HepG2 (cell line): ENCODE measurements around the gene CD276. TPM values are rescaled to one million over a fixed set of nuclear protein-coding genes. Genes with fewer than 3 reads are reported as not detected.

Experiments
- ARNT ChIP-seq: fragments of 450-650 bp; IDR thresholded peaks from 2 replicates; pipeline ENCODE4 v1.6.1; 2017
- BRD4 ChIP-seq: sonication (generic); formaldehyde crosslinking; IDR thresholded peaks from 2 replicates; pipeline ENCODE4 v1.4.0; 2020; ENCODE audit warnings: missing genetic modification reagents
- PAX8 ChIP-seq: sonication (generic); formaldehyde crosslinking; IDR thresholded peaks from 2 replicates; pipeline ENCODE4 v1.8.0; 2022; ENCODE audit warnings: mild to moderate bottlenecking, missing genetic modification reagents, borderline replicate concordance
- PRPF4 ChIP-seq: fragments of 200-400 bp; formaldehyde crosslinking; IDR thresholded peaks from 2 replicates; pipeline ENCODE4 v1.6.1; 2016; ENCODE audit warnings: low read length, low read depth; ENCODE audit not compliant: poor library complexity, severe bottlenecking
- RFXAP ChIP-seq: sonication (generic); formaldehyde crosslinking; IDR thresholded peaks from 2 replicates; pipeline ENCODE4 v1.4.0; 2020; ENCODE audit warnings: missing genetic modification reagents, borderline replicate concordance
- ZBED4 ChIP-seq: sonication (generic); formaldehyde crosslinking; IDR thresholded peaks from 2 replicates; pipeline ENCODE4 v1.4.0; 2020; ENCODE audit warnings: missing genetic modification reagents, borderline replicate concordance
- ZBTB2 ChIP-seq: sonication (generic); formaldehyde crosslinking; IDR thresholded peaks from 2 replicates; pipeline ENCODE4 v1.8.0; 2022; ENCODE audit warnings: low read depth, missing genetic modification reagents
- ZNF124 ChIP-seq: sonication (generic); formaldehyde crosslinking; IDR thresholded peaks from 2 replicates; pipeline ENCODE4 v1.4.0; 2020; ENCODE audit warnings: missing genetic modification reagents
- ZNF451 ChIP-seq: sonication (generic); formaldehyde crosslinking; IDR thresholded peaks from 2 replicates; pipeline ENCODE4 v1.5.0; 2020; ENCODE audit warnings: mild to moderate bottlenecking, missing genetic modification reagents
- ZNF557 ChIP-seq: sonication (generic); formaldehyde crosslinking; IDR thresholded peaks from 2 replicates; pipeline ENCODE4 v1.4.0; 2020; ENCODE audit warnings: missing genetic modification reagents
- ZNF652 ChIP-seq: IDR thresholded peaks from 2 replicates; pipeline ENCODE4 v1.6.1; 2016; ENCODE audit warnings: low read depth, borderline replicate concordance
- ZZZ3 ChIP-seq: sonication (generic); formaldehyde crosslinking; IDR thresholded peaks from 2 replicates; pipeline ENCODE4 v1.4.0; 2020; ENCODE audit warnings: missing genetic modification reagents, mild to moderate bottlenecking, borderline replicate concordance
- polyA plus RNA-seq, 8 experiments: library from polyadenylated mRNA; depleted of rRNA in 3 of 8; stranded (reverse) in 7 of 8; unstranded in 1 of 8; fragments of >200 nt; fragmentation: Illumina TruSeq in 4 of 8; extraction: Trizol in 4 of 8; gene quantifications; 2 replicates each; pipeline versions ENCODE4 v1.2.1 to v1.2.3, GENCODE V29; 2011 to 2016; ENCODE audit warnings: low read depth in 4 of 8, missing spikeins in 1 of 8, mixed read lengths in 1 of 8; ENCODE audit not compliant: insufficient read depth in 1 of 8
- total RNA-seq, 5 experiments: library from RNA; depleted of rRNA; stranded (reverse); fragments of >200 nt; fragmentation: Illumina TruSeq; extraction: Trizol; gene quantifications; 2 replicates each; pipeline ENCODE4 v1.2.3, GENCODE V29; 2016; ENCODE audit warnings: low read depth in 1 of 5
- TF ChIP-seq, protein P1 (sequence below): sonication (generic); formaldehyde crosslinking; IDR thresholded peaks from 2 replicates; pipeline ENCODE4 v1.5.0; 2020; ENCODE audit warnings: mild to moderate bottlenecking, missing genetic modification reagents, borderline replicate concordance

CD276 gene
- total and polyA plus RNA-seq, 2 of the 13 experiments (the other 11 are each of a cell fraction or from before 2014, with no cell fraction given), result 24.6 to 55.2 TPM

DNA sequence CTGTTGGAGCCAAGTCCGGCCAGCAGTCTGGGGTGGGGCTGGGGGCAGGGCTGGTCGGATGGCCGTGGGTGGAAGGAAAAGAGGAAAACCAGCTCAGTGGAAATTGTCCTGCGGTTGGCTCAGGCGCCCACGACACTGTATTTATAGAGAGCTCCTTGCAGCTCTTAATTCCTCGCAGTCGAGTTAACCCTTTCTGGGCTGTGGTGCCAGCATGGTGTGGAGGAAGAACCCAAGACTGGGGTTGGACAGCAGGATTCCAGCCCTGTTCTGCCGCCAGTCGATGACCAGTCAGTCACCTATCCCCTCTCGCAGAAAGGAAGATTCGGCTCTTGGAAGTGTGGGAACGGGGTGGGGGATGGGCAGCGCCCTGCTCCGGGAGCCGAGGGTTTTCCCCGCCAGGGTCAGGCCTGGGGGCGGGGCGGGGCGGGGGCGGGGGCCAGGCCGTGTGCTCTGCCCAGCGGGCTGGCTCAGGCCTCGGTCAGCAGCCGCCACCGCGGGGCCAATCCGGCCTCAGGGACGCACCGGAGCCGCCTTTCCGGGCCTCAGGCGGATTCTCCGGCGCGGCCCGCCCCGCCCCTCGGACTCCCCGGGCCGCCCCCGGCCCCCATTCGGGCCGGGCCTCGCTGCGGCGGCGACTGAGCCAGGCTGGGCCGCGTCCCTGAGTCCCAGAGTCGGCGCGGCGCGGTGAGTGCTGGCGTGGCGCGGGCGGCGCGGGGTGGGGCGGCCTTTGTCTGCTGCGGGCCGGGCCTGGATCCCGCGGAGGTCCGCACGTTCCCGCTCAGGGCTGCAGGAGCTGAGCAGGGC is at the start of gene CD276 (continued):
- TF ChIP-seq, protein P1, sequence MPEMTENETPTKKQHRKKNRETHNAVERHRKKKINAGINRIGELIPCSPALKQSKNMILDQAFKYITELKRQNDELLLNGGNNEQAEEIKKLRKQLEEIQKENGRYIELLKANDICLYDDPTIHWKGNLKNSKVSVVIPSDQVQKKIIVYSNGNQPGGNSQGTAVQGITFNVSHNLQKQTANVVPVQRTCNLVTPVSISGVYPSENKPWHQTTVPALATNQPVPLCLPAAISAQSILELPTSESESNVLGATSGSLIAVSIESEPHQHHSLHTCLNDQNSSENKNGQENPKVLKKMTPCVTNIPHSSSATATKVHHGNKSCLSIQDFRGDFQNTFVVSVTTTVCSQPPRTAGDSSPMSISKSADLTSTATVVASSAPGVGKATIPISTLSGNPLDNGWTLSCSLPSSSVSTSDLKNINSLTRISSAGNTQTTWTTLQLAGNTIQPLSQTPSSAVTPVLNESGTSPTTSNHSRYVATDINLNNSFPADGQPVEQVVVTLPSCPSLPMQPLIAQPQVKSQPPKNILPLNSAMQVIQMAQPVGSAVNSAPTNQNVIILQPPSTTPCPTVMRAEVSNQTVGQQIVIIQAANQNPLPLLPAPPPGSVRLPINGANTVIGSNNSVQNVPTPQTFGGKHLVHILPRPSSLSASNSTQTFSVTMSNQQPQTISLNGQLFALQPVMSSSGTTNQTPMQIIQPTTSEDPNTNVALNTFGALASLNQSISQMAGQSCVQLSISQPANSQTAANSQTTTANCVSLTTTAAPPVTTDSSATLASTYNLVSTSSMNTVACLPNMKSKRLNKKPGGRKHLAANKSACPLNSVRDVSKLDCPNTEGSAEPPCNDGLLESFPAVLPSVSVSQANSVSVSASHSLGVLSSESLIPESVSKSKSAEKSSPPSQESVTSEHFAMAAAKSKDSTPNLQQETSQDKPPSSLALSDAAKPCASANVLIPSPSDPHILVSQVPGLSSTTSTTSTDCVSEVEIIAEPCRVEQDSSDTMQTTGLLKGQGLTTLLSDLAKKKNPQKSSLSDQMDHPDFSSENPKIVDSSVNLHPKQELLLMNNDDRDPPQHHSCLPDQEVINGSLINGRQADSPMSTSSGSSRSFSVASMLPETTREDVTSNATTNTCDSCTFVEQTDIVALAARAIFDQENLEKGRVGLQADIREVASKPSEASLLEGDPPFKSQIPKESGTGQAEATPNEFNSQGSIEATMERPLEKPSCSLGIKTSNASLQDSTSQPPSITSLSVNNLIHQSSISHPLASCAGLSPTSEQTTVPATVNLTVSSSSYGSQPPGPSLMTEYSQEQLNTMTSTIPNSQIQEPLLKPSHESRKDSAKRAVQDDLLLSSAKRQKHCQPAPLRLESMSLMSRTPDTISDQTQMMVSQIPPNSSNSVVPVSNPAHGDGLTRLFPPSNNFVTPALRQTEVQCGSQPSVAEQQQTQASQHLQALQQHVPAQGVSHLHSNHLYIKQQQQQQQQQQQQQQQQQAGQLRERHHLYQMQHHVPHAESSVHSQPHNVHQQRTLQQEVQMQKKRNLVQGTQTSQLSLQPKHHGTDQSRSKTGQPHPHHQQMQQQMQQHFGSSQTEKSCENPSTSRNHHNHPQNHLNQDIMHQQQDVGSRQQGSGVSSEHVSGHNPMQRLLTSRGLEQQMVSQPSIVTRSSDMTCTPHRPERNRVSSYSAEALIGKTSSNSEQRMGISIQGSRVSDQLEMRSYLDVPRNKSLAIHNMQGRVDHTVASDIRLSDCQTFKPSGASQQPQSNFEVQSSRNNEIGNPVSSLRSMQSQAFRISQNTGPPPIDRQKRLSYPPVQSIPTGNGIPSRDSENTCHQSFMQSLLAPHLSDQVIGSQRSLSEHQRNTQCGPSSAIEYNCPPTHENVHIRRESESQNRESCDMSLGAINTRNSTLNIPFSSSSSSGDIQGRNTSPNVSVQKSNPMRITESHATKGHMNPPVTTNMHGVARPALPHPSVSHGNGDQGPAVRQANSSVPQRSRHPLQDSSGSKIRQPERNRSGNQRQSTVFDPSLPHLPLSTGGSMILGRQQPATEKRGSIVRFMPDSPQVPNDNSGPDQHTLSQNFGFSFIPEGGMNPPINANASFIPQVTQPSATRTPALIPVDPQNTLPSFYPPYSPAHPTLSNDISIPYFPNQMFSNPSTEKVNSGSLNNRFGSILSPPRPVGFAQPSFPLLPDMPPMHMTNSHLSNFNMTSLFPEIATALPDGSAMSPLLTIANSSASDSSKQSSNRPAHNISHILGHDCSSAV, result no peak
- TF ChIP-seq BRD4 (CRISPR knock-in tag), result 0 out of 2 replicates have a peak, but pooled peaks have one; percentile 26
- peak; percentile 94 for TF ChIP-seq ZNF652 (CRISPR knock-in tag)
- no peak for TF ChIP-seq ZNF124 (CRISPR knock-in tag)
- TF ChIP-seq PRPF4, result peak; percentile 42
- no peak; the same call in 1 of the 2 replicates for TF ChIP-seq PAX8 (CRISPR knock-in tag)
- TF ChIP-seq ZZZ3 (CRISPR knock-in tag), result no peak
- peak; percentile 76 for TF ChIP-seq ZBTB2 (CRISPR knock-in tag)
- TF ChIP-seq ZNF451 (CRISPR knock-in tag), result peak; percentile 44; the same call in 1 of the 2 replicates
- TF ChIP-seq ARNT, result no peak
- peak; percentile 44; the same call in 1 of the 2 replicates for TF ChIP-seq ZBED4 (CRISPR knock-in tag)
- TF ChIP-seq ZNF557, result no peak
- TF ChIP-seq RFXAP (CRISPR knock-in tag), result 0 out of 2 replicates have a peak, but pooled peaks have one; percentile 27
